ENCODE data around the gene SPAAR.
"Not testable (repeated sequence)": the region's sequence is repeated elsewhere in the genome, so short reads cannot be mapped to it uniquely, and the experiment has no call there.

SPAAR gene

DNA sequence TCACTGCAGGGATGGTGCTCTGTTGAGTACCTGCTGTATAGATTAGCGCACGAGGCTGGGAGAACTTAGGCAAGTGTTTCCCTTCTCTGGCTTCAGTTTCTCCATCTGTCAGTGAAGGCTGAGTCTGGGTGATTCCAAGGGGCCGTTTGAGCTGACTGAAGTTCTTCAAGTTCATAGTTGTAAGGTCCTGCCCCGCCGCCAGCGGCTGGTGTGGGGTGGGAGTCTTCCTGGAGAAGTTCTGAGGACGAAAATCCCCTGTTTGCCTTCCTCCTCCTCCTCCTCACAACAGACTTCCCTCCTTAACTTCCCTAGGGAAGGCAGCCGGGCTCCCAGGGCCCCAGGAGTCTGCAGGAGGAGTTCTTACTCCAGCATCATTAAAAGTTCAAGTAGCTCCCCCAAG is 5.0 kb upstream of the SPAAR start:
- no peak for DNase-seq (ENCODE audit: low read depth)

DNA sequence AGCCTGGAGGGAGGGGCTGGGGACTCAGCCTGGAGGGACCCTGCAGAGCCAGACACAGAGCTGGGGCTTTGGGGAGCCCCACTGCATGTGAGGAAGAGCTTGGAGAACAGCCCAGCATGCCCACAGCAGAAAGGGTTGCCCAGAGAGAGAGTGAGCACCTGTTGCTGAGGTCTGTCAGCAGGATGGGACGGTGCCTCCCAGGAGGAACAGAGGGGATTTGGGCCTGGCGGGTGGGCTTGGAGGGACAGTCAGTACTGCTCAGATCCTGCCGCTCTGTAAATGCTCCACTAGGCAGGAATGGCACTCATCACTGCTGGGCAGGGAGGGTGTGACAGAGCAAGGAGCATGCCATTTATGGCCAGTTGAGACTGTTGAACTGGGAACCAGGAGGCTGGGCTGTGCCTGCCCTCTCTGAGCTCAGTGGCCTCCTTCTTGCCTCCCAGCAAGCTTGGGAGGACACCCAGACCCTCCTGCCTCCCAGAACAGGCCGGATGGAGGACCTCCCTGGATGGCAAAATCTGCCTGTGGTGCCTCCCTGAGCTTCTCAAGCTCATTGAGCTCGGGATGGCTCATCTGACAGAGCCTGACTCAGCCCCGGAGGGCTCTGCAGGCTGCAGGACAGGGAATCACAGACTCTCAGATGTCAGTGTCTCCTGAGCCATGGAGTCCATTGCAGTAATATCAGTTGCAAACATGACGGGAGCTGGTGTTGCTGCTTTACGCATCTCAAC is 4.1 kb upstream of the SPAAR start:
- peak; percentile 86 for DNase-seq (ENCODE audit: low read depth)

DNA sequence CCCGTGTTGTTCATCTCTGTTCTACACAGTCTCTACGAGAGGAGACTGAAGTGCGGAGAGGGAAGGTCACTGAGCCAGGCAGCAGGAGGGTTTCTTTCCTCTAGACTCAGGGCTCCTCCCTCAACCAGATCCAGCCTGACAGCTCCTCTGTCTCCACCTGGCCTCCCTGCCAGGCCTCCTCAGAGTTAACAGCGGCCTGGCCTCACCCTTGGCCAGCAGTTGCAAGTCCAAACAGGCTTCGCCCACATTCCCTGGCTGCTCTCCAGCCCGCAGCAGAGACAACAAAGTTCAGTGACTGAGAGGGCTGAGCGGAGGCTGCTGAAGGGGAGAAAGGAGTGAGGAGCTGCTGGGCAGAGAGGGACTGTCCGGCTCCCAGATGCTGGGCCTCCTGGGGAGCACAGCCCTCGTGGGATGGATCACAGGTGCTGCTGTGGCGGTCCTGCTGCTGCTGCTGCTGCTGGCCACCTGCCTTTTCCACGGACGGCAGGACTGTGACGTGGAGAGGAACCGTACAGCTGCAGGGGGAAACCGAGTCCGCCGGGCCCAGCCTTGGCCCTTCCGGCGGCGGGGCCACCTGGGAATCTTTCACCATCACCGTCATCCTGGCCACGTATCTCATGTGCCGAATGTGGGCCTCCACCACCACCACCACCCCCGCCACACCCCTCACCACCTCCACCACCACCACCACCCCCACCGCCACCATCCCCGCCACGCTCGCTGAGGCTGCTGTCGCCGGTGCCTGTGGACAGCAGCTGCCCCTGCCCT is 3.2 kb upstream of the SPAAR start, which contains the start of gene HRCT1:
HRCT1 (plus strand) TSS at position 291 of the 768 bp plus-strand sequence; CDS start at position 377, 86 bp downstream.
- DNase-seq (ENCODE audit: low read depth): peak; percentile 92

DNA sequence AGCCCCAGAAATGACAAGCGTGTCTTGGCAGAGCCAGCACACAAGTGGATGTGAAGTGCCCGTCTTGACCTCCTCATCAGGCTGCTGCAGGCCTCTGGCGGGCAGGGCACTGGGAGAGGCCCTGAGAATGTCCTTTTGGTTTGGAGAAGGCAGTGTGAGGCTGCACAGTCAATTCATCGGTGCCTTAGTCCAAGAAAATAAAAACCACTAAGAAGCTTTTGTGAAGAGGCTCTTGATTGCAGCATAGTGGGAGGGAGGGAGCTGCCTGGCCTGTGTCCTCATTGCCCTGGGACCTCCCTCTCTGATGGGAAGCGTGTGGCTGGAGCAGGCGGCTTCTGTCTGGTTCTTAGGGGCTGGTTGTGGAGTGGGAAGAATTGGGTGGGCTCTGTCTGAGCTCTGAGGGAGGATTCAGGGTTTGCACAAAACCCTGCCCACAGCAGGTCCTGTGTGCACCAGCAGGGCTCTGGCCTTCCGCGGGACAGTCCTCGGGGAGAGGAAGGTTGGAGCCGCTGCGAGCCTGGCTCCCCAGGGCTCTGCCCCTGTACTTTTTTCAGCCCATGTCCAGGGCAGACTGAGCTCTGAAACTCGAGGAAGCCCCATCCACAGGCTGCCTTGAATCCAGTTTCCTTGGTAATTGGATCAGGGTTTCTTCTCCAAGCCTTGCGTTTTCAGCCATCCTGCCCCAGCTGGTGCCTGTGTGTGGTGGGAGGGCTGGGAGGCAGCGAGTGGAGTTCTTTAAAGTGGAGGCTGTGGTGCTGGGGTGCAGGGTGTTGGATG is 2.2 kb upstream of the SPAAR start:
- DNase-seq (ENCODE audit: low read depth): peak; percentile 51

DNA sequence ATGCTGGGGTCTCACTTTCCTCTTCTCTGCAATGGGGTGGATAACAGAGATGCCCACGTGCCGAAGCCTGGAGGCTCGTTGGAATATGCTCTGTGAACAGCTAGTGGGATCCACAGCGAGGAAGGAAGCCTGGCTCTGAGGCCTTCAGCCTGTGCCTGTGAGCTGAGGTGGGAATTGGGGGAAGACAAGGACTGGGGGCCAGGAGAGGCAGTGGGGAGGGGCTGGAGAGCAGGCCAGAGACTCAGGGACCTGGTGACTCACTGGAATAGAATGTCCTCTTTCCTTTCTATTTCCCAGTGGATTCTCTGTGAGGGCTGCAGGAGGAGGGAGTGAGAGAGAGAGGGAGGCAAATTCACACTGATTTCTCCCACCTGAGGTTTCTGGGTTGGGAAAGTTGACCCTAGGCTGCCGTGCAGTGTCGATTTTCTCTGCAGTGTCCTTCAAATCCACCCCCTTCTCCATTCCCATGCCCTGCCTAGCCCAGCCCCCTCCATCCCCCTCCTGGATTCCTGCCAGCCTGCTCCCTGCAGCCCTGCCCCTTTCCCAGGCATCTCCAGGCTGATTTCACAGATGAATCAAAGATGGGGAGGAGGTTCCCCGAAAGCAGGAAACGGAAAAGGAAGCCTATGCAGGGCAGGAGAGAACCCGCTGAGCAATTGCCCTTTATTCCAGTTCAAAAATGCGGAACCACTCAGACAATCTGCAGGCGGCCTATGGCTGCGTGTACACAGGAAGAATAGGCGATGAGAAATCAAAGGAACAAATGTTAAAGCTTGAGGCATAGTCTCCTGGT is 1.4 kb upstream of the SPAAR start:
- DNase-seq (ENCODE audit: low read depth): peak; percentile 94

DNA sequence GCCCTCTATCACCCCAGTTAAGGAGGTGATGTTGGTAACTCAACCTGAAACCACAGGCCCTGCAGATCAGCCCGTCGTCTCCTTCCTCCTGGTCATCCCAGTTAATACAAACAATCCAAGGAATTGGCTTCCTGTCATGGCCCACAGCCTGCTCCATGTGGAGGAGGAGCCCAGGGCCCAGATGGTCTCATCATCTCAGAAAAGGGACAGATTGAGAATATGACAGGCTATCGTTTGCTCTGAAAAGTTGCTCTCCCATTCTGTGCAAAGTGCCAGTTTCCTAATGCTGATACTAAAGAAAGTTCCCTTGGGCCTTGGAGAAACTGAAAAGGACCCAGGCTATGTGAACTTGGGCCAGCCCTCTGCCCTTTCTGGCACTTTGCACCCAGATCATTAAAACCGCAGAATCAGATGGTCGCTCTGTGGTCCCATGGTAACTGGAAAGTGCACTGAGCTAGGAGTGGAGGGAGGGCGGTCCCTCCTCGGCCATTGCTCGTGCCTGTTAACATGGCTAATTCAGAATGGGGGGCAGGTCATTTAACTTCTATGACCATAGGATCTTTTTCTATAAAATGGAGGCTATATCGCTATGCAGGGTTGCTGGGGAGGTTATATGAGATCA is 675 bp upstream of the SPAAR start:
- DNase-seq (ENCODE audit: low read depth): peak; percentile 77

DNA sequence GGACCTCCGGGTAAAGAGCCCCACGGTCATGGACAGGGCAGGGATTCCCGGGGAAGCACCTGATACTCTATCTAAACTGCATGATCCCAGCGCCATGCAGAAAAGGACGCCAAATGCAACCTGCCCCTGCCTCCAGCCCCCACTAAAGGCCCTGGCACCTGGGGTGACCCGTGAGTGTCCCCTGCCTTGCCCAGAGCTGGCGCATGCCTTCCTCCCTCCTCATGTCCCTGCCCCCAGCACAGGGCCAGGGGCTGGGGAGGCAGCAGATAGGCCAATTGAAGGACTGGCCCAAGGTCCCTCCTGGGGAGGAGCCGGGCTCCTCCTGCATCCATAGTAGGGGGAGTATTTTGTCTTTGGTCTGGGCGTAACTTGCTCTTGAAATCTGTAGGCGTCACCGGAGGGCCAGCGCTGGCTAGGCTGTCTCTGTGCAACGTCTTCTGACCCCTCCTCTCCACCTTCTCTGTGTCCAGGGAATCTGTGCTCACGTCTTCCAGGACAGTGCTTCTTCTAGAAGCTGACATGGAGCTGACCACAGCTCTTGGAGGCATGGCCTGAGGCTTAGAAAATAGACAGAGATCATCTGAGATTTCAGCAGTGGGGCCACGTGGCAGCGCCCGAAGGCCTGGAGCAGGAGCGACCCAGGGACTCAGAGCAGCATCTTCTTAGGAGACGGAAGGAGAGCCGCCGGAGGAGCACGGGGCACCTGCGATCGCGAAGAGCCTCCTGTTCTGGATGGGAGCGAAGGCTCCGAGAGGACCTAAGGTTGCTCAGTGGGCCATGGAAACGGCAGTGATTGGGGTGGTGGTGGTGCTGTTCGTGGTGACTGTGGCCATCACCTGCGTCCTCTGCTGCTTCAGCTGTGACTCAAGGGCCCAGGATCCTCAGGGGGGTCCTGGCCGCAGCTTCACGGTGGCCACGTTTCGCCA is 660 bp downstream of the SPAAR start:
- no peak for DNase-seq (ENCODE audit: low read depth)

DNA sequence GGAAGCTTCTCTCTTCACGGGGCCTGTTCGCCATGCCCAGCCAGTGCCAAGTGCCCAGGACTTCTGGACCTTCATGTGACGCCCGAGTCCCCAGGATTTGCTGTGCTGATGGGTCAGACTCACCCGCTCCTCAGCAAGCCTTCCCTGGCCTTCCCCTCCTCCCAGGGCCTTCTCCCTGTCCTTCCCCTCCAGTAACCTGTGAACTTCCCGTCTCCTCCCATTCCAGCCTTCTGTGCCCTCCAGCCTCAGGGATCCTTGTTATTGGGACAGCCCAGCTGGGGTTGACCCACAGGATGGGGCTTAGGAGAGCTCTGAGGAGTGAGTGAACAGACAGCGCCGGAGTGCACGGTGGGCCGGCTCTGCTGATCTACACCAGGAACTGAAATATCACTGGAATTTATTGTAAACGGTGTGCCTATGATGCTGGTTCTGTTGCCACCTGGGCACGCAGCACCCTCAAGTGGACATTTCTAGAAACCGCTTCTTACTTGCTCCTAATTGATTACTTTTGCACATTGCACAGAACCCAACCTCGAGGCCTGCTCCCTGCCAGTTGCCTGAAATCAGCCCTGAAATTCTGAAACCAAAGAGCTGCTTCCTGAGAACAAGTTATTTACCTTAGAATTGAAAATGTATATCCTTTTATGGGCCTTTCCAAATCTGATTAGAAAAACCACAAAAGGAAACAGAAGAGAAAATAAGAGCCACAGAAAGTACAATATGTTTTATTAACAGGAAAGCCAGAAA is 1.5 kb downstream of the SPAAR start:
- peak; percentile 74 for DNase-seq (ENCODE audit: low read depth)

DNA sequence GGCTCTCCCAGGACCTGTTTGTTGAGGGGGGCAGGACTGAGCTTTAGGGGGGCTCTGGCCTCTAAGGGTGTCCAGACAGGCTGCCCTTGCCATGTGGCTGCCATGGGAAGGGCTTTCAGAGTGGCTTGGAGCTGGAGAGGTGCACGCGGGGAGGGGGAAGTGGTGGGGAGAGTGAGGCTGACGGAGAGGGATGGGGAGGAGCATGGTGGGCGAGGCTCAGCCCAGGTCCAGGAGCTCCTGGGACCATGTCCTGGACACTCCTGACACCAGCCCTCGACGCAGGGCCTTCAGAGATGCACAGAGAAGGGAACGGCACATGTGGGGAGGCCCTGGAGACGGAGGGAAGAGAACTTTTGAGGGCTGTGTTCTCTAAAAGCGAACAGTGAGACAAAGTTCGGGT is 2.4 kb downstream of the SPAAR start:
- no peak for DNase-seq (ENCODE audit: low read depth)

DNA sequence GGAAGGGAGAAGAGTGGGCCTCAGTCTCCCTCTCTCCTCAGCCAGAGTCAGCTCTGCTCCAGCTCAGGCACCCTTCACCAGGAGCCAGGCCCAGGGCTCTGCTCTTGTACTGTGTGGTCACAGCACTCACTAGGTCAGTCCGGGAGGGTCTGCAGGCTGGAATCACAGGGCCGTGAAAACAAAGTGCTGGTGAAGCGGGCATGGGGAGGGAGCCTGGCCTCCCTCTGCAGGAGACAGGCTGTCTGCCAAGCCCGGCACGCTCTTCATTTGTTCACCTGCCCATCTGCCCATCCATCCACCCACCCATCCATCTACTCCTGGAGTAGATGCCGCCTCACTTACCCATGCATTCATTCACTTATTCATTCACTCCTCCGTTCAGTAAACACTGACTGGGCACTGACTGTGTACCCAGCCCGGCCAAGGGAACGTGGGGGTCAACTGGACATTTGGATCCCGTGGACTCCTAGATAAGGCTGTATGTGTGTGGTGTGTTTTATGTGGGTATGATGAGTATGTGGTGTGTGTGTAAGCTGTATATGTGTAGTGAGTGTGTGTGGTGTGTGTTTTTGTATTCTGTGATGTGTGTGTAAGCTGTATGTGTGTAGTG is 3.6 kb downstream of the SPAAR start:
- no peak for DNase-seq (ENCODE audit: low read depth)

DNA sequence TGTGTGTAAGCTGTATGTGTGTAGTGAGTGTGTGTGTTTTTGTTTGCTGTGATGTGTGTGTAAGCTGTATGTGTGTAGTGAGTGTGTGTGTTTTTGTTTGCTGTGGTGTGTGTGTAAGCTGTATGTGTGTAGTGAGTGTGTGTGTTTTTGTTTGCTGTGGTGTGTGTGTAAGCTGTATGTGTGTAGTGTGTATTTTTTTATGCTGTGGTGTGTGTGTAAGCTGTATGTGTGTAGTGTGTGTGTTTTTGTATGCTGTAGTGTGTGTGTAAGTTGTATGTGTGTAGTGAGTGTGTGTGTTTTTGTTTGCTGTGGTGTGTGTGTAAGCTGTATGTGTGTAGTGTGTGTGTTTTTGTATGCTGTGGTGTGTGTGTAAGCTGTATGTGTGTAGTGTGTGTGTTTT is 4.1 kb downstream of the SPAAR start:
- not testable (repeated sequence) for DNase-seq (ENCODE audit: low read depth)

DNA sequence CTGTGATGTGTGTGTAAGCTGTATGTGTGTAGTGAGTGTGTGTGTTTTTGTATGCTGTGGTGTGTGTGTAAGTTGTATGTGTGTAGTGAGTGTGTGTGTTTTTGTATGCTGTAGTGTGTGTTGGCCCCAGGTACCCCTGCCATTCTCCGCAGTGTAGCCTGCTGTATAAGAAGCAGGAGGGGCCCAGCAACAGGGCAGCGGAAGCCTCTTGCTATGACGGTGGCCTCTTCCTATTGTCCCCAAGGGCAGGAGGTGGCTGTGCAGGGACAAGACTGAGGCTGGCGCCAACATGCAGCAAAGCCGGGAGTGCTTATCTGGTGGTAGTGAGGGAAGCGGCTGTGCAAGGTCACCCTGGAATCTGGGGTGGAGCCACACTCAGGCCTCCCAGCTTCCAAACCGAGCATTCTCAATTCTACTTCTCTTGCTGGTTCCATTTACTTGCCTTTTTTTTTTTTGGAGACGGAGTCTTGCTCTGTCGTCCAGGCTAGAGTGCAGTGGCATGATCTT is 5.1 kb downstream of the SPAAR start:
- peak; percentile 43 for DNase-seq (ENCODE audit: low read depth)

DNA sequence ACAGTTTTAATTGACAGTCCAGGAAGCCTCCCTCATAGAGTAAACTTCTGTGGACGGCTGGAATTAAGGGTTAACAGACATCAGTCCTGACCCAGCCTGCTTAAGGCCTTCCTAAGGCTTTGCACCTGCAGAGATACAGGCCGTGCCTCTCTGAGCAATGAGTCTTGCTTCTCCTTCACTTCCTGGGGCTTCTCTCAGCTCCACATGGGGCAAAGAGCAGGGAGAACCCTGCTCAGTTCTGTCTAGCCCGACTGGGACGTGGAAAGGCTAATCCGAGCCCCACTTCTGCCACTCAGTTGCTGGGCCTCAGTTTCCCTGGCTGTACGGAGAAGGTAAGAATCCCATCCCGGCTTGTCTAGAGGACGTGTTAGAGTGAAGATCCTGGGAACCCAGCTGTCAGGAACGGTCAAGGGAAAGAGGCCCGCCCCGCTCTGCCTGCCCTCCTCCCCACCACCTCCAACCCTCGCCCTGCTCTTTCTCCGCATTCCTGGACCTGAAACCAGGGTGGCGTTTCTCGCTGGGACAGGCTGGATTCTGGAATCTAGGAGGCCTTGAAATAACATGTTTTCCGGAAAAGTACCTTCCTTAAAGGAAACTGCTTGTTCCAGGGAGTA is 6.5 kb downstream of the SPAAR start:
- no peak for DNase-seq (ENCODE audit: low read depth)

DNA sequence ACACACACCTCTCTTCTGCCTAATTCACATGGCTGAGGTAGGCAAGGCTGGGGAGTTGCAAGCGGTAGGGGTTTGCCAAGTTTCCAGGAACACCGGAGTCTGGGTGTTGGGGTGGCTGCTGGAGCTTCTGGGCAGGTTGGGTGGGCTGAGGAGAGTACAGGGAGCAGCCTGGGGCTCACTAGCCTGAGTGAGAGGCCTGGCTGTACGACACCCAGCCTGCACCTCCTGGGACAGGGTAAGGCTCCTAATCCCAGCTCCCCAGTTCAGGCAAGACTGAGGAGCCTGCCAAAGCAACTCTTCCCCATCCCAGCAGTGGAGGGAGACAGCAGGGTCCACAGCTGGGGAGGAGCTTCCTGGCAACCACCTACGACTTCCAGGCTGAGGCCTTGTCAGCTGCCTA is 8.0 kb downstream of the SPAAR start:
- no peak for DNase-seq (ENCODE audit: low read depth)

DNA sequence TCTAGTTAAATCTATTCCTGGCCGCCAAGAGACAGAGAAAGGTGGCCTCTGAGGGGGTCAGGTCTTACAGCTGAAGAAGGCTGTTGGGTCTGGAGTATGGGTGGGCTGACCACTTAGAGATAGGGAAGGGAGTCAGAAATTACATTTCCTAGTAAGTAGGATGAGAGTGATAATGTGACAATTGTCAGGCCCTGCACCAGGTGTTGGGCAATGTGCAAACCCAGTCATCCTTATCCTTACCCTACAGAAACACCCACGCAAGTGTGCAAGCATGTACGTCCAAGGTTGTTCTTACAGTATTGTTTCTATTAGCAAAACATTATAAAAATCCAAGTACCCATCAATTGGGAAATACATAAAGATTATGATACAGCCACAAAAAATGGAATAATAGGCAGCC is 9.5 kb downstream of the SPAAR start:
- DNase-seq (ENCODE audit: low read depth): no peak

DNA sequence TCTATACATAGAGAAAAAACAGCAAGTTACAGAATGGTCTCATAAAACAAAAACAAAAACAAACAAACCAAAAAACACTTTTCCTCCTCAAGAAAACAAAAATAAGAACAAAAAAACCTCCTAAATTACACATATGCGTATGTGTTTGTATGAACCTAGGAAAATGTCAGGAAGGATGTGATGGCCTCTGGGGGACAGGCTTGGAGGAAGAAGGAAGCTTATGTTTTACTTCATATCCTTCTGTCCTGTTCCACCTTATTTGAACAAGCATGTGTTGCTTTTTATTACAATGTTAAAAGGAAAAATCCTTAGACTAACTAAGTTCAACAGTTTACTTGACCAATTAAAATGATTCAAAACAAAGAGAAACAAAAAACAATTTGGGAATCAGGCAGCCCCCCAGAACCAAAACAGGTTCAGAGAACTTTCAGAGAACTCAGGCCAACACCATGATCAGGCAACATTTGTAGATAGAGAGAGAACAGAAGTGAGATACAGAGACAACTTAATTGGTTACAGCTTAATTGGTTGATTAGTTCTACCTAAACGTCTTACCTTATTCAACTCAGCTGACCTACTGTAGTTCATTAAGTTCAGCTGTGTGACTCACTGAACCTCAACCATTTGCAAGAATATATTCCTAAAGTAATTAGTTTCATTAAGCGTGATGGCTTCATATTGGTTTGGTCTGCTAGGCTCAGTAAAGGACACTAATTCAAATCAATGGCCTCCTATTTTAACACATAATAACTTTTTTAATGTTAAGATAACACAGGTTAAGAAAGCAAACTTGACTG is 10.1 kb downstream of the SPAAR start:
- DNase-seq (ENCODE audit: low read depth): no peak

DNA sequence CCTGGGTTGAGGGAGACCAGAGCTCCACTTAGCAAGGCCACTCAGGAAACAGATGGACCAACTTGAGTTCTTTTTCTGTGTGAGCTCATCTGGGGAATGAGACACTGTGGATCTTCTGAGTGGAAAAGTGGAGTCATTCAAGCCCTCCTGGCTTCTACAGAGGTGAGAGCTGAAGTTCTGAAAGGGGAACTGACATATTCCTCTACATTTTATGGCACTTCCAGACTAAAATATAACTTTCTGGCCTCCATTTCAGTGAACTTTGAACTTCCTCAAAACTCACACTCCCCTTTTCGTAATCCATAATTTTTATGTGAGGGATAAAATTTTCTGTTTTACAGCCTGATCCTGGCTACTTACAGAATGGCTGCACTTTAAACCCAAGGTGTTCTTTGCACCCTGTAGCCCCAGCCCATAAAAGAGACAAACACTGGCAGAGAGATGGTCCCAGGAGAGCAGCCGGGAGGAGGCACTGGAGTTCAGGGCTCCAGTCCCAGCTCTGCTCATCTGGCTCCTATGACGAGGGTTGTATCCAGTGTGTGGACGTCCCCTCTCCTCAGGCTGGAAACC is 10.8 kb downstream of the SPAAR start:
- DNase-seq (ENCODE audit: low read depth): no peak
